ENCODE results near the gene KMT2C.

DNA sequence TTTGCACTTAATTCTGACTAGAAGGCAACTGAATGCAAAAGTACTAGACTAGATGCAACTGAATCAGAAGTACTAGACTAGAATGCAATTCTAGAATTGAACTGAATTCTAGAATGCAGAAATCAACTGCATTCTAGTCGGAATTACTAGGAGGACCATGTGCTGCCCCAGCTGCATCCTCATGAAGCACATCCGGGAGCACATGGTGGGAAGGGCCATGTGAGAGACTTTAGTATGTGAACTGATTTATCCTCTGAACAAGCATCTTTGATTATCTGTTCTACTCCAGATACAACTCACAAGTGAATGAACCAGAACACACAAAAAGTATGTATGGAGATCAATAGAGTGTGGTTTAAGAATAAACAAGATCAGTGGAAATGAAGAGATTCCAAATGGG is 295.2 kb downstream of the KMT2C start:
- TF ChIP-seq, protein P1, sequence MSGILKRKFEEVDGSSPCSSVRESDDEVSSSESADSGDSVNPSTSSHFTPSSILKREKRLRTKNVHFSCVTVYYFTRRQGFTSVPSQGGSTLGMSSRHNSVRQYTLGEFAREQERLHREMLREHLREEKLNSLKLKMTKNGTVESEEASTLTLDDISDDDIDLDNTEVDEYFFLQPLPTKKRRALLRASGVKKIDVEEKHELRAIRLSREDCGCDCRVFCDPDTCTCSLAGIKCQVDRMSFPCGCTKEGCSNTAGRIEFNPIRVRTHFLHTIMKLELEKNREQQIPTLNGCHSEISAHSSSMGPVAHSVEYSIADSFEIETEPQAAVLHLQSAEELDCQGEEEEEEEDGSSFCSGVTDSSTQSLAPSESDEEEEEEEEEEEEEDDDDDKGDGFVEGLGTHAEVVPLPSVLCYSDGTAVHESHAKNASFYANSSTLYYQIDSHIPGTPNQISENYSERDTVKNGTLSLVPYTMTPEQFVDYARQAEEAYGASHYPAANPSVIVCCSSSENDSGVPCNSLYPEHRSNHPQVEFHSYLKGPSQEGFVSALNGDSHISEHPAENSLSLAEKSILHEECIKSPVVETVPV (CRISPR knock-in tag; IDR thresholded peaks at IDR 0.05) = no peak
- TF ChIP-seq, protein P2, sequence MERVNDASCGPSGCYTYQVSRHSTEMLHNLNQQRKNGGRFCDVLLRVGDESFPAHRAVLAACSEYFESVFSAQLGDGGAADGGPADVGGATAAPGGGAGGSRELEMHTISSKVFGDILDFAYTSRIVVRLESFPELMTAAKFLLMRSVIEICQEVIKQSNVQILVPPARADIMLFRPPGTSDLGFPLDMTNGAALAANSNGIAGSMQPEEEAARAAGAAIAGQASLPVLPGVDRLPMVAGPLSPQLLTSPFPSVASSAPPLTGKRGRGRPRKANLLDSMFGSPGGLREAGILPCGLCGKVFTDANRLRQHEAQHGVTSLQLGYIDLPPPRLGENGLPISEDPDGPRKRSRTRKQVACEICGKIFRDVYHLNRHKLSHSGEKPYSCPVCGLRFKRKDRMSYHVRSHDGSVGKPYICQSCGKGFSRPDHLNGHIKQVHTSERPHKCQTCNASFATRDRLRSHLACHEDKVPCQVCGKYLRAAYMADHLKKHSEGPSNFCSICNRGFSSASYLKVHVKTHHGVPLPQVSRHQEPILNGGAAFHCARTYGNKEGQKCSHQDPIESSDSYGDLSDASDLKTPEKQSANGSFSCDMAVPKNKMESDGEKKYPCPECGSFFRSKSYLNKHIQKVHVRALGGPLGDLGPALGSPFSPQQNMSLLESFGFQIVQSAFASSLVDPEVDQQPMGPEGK (CRISPR knock-in tag; IDR thresholded peaks at IDR 0.05; ENCODE audit: borderline replicate concordance) = no peak
- TF ChIP-seq OSR1 (CRISPR knock-in tag; IDR thresholded peaks at IDR 0.05) = no peak
- no peak for TF ChIP-seq ARNTL (CRISPR knock-in tag; IDR thresholded peaks at IDR 0.05; ENCODE audit: borderline replicate concordance, low read depth)
